Colonic mucosa (tissue), 4 donors: ENCODE measurements around the gene POLR3GL. TPM values are rescaled to one million over a fixed set of nuclear protein-coding genes. Genes with fewer than 3 reads are reported as not detected.

Source experiments
- DNase-seq: peaks from one replicate; pipeline ENCODE4 v3.0.0-alpha.2; 2020
- H3K27ac ChIP-seq: fragments of 200-600 bp; one replicate; pipeline ENCODE4 v1.8.0; 2021
- H3K27me3 ChIP-seq: fragments of 200-600 bp; one replicate; pipeline ENCODE4 v1.8.0; 2021
- H3K36me3 ChIP-seq: fragments of 200-600 bp; one replicate; pipeline ENCODE4 v1.8.0; 2021
- H3K4me1 ChIP-seq: fragments of 200-600 bp; one replicate; pipeline ENCODE4 v1.8.0; 2021; ENCODE audit warnings: mild to moderate bottlenecking
- H3K4me3 ChIP-seq: fragments of 200-600 bp; one replicate; pipeline ENCODE4 v1.8.0; 2021
- H3K9ac ChIP-seq, 2 donors: one replicate each; pipeline ENCODE4 v1.7.0; 2013; ENCODE audit warnings: control low read depth in 2 of 2, low read depth in 2 of 2, low read length in 2 of 2
- H3K9me3 ChIP-seq: fragments of 200-600 bp; one replicate; pipeline ENCODE4 v1.8.0; 2021
- intact Hi-C: fragments of 100-400 bp; cut with DNase I; formaldehyde crosslinking; loops from one replicate; pipeline ENCODE4 v1.14.1; 2022
- total RNA-seq, 2 donors: library from RNA; stranded (reverse); fragmentation: NEBNext Ultra II Directional in 1 of 2; extraction: Animal tissue kit (Norgen Biotek cat#: 25700) in 1 of 2; gene quantifications; one replicate each; pipeline ENCODE4 v1.2.1, GENCODE V29; 2021
- TF ChIP-seq, protein P1 (sequence below): fragments of 200-600 bp; IDR thresholded peaks from one replicate; pipeline ENCODE4 v1.8.0; 2022; ENCODE audit warnings: antibody characterized with exemption, mild to moderate bottlenecking
- donor health status: healthy.
- donor health status: DM: no; HTN: no; CAD: no.
- donor health status: DM: no; HTN: no; CAD: no.

Gene POLR3GL
- total RNA-seq, 2 donors from 2014 or later, result 12.6 to 16.1 TPM

DNA sequence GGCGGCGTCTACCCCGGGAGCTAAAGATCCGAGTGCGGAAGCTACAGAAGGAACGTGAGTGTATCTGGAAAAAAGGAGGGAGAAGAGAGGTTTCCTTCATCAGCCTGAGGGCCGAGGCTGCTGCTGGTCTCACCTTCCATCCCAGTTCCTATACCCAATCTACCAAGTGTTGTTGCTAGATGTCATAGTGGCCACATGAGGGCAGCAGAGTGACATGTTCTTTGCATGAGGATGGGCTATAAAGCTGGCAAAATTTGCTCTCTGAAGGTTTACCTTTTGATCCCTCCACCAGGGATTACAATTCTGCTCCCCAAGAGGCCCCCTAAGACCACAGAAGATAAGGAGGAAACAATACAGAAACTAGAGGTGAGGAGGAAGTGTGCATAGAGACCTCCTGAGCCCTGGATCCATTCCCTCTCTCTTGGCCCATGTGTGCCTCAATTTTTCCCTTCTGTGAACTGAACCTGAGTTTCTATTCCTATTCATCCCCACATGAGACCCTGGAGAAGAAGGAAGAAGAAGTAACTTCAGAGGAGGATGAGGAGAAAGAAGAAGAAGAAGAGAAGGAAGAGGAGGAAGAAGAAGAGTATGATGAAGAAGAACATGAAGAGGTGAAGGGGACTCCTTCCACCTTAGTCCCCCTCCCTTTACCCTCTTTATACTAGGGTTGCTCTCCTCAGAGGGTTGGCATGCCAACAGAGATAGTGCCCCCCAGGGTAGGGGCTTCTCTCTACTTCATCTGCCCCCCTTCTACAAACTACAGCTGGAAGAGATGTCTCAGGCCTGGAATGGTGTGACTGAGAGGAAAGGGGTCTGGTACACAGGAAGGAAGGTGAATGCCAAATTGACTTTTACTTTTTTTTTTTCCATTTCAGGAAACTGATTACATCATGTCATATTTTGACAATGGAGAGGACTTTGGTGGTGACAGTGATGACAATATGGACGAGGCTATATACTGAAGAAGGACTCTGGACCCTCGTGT, 13.3 kb downstream of the POLR3GL start:
- H3K27ac ChIP-seq, result peak overlapping the region; percentile 99
- peak; percentile 76 for DNase-seq
- no peaks in the 10 kb centered on the region for H3K9me3 ChIP-seq
- intact Hi-C loops, result loop anchor here (2.0 kb wide), 1 partner anchor 27 kb away; no protein-coding TSS in a partner anchor
- H3K4me3 ChIP-seq, result no peak overlapping the region
- TF ChIP-seq, protein P1, sequence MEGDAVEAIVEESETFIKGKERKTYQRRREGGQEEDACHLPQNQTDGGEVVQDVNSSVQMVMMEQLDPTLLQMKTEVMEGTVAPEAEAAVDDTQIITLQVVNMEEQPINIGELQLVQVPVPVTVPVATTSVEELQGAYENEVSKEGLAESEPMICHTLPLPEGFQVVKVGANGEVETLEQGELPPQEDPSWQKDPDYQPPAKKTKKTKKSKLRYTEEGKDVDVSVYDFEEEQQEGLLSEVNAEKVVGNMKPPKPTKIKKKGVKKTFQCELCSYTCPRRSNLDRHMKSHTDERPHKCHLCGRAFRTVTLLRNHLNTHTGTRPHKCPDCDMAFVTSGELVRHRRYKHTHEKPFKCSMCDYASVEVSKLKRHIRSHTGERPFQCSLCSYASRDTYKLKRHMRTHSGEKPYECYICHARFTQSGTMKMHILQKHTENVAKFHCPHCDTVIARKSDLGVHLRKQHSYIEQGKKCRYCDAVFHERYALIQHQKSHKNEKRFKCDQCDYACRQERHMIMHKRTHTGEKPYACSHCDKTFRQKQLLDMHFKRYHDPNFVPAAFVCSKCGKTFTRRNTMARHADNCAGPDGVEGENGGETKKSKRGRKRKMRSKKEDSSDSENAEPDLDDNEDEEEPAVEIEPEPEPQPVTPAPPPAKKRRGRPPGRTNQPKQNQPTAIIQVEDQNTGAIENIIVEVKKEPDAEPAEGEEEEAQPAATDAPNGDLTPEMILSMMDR, result peak; percentile 70
- peak overlapping the region; percentile 65 to 91 for H3K9ac ChIP-seq
- no peaks in the 10 kb centered on the region for H3K36me3 ChIP-seq
- no peaks in the 10 kb centered on the region for H3K27me3 ChIP-seq
- H3K4me1 ChIP-seq, result peaks cover 25% of the 10 kb centered on the region

- no peaks in the 10 kb centered on the region for H3K36me3 ChIP-seq
- H3K4me1 ChIP-seq, result peaks cover 32% of the 10 kb centered on the region
- intact Hi-C loops, result no loop called here
- TF ChIP-seq, protein P1, result no peak
- no peaks in the 10 kb centered on the region for H3K27me3 ChIP-seq
- H3K9me3 ChIP-seq, result no peaks in the 10 kb centered on the region
- peak overlapping the region; percentile 65 to 91 for H3K9ac ChIP-seq
- H3K27ac ChIP-seq, result peak overlapping the region; percentile 99
- DNase-seq, result no peak
- H3K4me3 ChIP-seq, result peak overlapping the region; percentile 0
Measured at GRCh38 chr1:145978471-145978853, 14.0 kb downstream of the POLR3GL start.

DNA sequence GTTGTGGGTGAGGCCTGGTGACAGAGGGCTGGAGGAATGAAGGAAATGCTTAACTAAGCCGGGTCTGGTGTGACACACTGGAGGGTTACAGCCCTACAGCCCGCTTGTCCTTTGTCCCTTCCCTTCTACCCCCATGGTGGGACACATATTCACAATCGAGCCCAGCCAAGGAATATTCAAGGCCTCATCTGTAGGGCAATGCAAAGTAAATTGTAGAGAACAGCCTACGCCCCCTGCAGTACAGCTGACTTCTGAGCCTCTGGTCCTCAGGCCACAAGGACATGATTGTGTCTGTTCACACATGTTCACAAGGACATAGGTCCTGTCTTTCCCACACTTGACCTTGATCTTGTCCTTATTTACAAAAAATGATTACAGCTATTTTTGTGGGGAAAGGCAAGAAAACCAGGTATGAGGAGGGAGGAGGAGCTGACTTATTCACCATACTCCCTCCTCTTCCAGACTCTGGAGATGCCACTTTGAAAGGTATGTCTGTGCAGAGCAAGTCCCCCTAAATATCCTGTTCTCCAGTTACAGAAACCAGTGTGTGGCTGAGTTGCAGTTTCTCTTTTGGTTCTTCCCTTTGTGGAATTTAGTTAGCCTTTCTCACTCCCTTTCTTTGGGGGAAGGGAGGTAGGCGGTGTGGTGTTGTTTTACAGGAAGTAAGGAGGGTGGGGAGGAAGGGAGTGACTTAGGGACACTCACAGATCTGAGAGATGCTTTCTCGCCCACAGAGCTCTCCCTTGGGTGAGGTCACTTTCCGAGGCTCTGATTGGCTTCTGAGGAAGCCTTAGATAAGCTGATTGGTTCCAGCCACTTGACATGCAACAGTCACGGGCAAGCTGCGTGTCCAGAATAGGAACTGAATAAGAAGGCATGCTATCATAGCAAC, 14.6 kb downstream of the POLR3GL start:
- TF ChIP-seq, protein P1, result no peak
- Histone ChIP-seq H3K4me3 (peak overlapping the region; percentile 0), H3K4me1 (peaks cover 33% of the 10 kb centered on the region), H3K9ac (peak overlapping the region; percentile 65 to 91), H3K27me3 (no peaks in the 10 kb centered on the region), H3K36me3 (no peaks in the 10 kb centered on the region), H3K27ac (peak overlapping the region; percentile 99), H3K9me3 (no peaks in the 10 kb centered on the region)
- DNase-seq, result peak; percentile 96
- intact Hi-C loops, result no loop called here

GRCh38 chr1:145979746-145980456, 15.4 kb downstream of the POLR3GL start:
- H3K4me3 ChIP-seq, result no peak overlapping the region
- H3K27ac ChIP-seq, result peak overlapping the region; percentile 99
- no peaks in the 10 kb centered on the region for H3K9me3 ChIP-seq
- H3K27me3 ChIP-seq, result no peaks in the 10 kb centered on the region
- TF ChIP-seq, protein P1, result no peak
- no peak for DNase-seq
- peaks cover 33% of the 10 kb centered on the region for H3K4me1 ChIP-seq
- peak overlapping the region in 1 of 2 donors; percentile 76 for H3K9ac ChIP-seq
- no peaks in the 10 kb centered on the region for H3K36me3 ChIP-seq
- intact Hi-C loops, result no loop called here
